Measurements from ENCODE around the gene WDR46.

Gene WDR46

DNA sequence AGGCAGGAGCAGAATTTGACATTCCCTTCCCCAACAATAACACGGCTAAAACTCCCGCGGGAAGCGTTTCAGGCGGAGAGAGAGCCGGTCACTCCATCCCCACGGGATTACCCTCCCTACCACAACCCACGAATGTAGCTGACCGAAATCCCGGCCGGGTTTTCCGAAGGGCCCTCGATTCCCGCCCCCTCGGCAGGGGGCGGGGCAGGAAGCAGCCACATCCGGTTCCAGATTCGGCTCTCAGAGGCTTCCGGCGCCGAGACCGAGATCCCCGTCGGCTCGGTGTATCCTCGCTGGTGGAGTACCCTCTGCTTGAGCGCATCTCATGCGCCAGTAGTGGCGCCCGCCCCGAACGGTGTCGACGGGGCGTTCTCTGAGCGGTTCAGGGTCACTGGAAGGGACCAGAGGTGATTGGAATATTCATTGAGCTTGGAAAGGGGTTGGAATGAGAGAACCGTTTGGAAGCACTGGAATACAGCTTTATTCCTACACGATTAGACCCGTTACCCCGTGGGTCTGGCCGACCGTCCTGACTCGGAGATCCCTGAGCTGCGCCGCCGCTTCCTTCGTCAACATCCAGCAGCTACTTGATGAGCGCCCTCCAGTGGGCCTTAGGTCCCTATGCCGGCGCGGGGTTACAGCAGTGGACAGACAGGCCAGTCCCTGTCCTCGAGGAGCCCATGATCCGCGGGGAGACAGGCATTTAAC is 10.4 kb upstream of the WDR46 start:
- peak; percentile 82 for TF ChIP-seq POLR2A (IDR thresholded peaks at IDR 0.05; ENCODE audit: low read depth, low read length)
- FAIRE-seq: peak; percentile 55
- DNase-seq (ENCODE audit: insufficient read length, low spot score): peak; percentile 75

DNA sequence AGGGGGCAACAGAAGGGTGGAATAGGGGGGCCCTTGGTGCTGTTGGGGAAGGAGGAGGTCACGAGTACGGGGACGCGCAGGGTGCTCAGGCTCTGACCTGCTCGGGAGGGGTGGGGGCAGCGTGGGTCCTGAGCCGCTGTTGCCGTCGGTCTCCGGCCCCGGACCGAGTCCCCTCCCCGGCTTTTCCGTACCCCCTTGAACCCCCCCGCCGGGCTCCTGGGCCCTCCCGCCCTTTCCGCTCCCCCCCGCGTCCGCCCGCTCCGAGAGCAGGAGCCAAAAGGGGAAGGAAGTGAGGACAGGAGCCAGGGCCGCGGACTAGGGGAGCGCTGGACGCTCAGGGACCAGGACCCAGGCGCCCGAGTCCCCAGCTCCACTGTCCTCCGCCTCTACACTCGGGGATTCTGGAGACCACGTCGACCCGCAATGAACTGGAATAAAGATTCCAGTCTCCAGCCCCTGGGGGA is 9.8 kb upstream of the WDR46 start, which contains the start of gene RGL2:
TSS of gene RGL2 (minus strand) at position 170 of the 464 bp plus-strand sequence. CDS start 332 bp downstream, outside the sequence.
- TF ChIP-seq POLR2A (IDR thresholded peaks at IDR 0.05; ENCODE audit: low read depth, low read length): 0 out of 2 replicates have a peak, but pooled peaks have one; percentile 17
- DNase-seq (ENCODE audit: insufficient read length, low spot score) (peak; percentile 49), FAIRE-seq (no peak)

DNA sequence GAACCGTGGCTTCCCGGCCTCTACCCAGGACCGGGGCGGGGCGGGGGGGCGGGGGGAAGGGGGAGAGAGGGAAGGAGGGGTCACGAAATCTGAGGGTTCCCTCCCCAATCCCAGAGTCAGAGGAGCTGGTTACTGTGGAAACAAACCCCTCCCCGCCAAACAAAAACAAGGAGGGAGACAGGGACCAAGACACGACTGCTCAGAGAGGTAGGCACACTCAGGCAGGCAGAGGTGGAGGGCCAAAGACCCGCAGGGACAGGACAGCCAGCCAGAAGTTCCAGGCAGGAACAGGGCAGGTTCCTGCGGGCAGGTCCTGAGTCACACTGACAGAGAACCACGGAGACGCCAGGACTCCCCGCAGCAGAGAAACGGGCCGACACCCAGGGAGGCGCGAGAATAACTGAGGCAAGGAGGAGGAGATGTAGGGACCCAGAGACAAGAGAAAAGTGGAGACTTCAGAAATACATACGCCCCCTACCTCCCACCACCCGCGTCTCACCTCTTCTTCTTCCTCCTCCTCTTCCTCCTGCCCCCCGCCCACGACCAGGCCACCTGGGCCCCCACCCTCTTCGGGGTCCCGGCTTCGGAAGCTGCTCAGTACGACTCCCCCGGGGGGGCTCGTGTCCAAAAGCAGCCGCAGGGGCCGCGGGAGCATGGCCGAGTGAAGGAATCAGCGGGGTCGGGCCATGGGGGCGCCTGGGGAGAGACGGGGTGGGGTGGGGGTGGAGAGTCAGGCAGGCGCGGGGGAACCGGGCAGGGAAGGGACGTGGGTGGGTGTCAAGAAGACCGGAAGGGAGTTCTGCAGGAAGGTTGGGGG is 9.1 kb upstream of the WDR46 start:
- DNase-seq (ENCODE audit: insufficient read length, low spot score): peak; percentile 81
- peak; percentile 59; the same call in 1 of the 2 replicates for TF ChIP-seq POLR2A (IDR thresholded peaks at IDR 0.05; ENCODE audit: low read depth, low read length)
- no peak for FAIRE-seq

DNA sequence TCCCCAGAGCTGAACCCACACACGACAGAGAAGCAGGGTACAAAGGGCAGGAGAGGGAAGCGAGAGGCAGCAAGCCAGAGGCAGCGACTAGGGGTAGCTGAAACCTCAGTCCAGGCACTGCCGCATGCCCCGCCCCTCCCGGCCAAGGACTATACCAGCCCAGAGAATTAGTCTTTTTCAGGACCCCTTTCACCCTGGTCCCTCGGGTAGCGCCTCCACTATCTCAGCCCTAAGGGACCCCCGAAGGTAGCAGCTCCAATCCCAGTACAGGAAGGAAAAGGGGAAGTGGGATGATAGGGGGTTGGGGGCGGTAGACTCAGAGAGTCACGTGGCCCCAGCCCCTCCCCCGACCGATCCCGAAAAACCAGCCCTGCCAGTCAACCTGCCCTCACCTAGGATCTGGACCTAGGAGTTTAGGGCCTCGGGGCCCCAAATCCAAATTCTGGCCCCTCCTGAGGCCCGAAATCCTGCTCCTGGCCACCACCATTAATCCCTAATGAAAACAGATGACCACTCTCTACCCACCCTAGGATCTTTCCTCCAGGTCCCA is 8.4 kb upstream of the WDR46 start:
- TF ChIP-seq POLR2A (IDR thresholded peaks at IDR 0.05; ENCODE audit: low read depth, low read length): no peak
- FAIRE-seq (no peak), DNase-seq (ENCODE audit: insufficient read length, low spot score) (no peak)

DNA sequence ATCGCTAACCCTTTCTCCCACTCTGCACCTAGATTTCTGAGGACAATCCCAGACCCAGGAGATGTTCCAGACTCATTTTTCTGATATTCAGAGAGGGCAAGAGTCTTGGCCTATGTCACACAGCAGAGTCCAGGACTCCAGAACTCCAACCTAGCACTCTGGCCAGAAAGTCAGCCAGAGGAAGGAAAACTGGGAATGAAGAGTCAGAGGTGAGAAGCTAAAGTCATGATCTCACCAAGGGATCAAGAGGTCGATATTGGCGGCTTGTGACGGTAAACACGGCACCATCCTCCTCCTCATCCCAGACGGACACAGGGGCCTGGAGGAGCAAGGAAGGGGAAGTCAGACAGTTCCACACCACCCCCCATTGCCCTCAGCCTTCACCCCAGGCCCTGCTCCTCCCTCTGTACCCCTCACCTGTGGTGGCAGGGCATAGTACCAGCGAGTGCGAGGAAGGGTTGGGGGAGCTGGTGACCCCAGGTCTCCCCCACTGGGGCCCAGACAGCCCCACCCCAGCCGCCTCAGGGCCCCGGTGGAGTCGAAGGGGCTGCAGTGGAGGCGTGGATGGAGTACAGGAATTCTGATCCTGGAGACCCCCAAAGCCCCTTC is 7.9 kb upstream of the WDR46 start:
- DNase-seq (ENCODE audit: insufficient read length, low spot score) (no peak), FAIRE-seq (no peak)
- no peak for TF ChIP-seq POLR2A (IDR thresholded peaks at IDR 0.05; ENCODE audit: low read depth, low read length)

DNA sequence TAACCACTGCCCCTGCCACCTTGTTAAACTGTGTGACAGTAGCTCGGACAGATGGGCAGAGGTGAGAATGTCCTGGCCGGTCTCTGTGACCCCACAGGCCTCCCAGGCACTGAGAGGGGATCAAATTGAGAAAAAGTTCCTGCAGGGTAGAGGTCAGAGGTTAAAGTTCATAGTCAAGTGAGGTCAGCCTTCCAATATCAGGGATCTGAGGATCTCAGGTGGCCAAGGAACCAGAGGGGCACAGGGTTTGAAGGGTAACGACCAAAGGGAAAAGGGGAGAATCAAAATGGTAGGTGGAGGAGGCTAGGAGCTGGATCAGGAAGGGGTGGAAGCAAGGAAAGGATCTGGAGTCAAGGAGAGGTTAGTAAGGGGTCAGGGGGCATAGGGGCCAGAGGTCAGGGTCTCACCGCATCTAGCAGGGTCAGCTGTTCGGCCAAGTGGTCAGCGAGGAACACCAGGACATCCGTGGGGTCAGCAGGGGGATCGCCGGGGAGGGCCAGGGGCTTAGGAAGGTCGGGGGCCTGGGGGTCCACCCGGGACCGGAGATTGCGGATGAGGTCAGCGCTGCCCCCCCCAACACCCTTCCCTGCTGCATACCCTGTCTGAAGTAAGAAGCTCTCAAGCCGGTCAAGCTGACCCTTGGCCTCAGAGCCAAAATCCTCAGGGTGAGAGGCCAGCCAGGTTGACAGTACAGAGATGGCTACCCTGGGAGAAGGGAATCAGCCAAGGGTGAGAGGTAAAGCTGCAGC is 6.8 kb upstream of the WDR46 start:
- no peak for TF ChIP-seq POLR2A (IDR thresholded peaks at IDR 0.05; ENCODE audit: low read depth, low read length)
- DNase-seq (ENCODE audit: insufficient read length, low spot score): no peak
- no peak for FAIRE-seq

DNA sequence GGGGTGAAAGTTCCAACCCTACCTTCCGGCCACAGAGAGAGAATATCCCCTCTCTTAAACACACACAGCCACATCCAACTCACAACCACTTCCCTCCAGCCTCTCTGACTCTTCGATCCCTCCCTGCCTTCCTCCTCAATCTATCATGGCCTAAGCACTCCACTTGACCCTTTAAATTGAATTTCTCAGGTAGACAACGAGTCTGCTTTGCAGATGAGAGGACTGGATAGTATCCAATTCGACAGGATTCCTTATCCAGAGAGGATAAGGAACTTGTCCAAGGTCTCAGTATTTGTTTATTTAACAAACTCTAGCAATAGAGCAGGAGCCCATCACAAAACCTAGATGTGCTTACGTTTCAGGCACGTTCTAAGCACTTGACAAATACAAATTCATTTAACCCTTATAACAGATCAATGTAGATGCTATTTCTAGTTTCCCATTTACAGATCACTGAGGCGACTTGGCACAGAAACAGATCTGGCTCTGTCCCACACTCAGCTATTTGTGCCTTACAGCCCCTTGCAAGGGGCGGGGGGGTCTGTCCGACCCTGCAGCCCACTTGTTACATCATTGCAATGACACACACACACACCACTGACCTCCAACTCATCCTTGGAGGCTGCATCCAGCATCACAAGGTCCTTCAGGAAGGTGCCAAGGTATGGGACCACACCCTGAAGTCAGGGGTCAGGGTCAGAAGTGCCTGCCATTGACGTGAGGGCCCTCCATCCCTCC is 5.2 kb upstream of the WDR46 start:
- FAIRE-seq: no peak
- DNase-seq (ENCODE audit: insufficient read length, low spot score): no peak
- TF ChIP-seq POLR2A (IDR thresholded peaks at IDR 0.05; ENCODE audit: low read depth, low read length): no peak

DNA sequence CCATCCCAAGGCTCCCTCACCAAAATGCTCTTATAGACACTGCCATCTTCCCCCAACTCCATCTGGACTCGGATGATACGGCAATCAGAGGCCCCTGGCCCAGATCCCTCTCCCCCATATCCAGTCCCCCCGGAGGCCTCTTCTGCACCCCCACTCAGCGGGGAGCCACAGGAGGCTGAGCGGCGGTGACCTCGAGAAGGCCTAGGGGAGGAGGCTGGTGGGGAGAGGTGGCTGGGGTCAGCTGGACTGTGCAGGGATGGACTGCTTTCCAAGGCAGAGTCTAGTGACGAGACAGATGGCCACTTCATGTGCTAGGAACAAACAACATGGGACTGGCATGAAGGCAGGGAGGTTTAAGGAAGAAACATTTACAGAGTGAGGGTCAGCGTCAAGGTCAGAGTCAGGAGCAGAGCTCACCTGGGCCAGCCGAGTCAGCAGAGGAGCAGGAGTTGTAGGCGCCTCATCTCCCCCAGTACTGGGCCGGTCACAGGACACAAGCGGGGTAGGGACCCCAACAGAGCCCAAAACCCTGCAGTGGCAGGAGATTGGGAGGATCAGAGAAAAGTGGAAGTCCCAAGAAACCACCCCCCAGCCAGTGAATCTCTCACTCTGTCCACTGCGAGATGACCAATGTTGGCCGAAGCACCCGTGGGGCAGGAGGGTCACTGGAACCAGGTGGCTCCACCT is 4.1 kb upstream of the WDR46 start:
- DNase-seq (ENCODE audit: insufficient read length, low spot score) (no peak), FAIRE-seq (no peak)
- no peak for TF ChIP-seq POLR2A (IDR thresholded peaks at IDR 0.05; ENCODE audit: low read depth, low read length)

DNA sequence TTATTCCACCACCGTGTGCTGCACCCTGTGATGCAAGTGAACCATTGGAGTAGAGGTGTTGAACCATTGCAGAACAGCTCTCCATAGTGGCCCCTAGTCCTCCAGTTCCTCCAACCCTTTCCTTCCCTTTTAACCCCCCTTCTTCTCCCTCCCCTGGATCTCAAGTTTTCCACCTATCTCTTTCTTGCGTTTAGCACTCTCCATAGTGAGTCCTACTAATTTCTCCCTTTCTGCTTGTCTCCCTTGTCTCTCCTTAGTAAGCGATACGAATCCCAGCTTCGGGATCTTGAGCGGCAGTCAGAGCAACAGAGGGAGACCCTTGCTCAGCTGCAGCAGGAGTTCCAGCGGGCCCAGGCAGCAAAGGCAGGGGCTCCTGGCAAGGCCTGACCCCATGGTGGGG is 1.4 kb upstream of the WDR46 start:
- no peak for FAIRE-seq
- no peak for DNase-seq (ENCODE audit: insufficient read length, low spot score)
- TF ChIP-seq POLR2A (IDR thresholded peaks at IDR 0.05; ENCODE audit: low read depth, low read length): no peak

DNA sequence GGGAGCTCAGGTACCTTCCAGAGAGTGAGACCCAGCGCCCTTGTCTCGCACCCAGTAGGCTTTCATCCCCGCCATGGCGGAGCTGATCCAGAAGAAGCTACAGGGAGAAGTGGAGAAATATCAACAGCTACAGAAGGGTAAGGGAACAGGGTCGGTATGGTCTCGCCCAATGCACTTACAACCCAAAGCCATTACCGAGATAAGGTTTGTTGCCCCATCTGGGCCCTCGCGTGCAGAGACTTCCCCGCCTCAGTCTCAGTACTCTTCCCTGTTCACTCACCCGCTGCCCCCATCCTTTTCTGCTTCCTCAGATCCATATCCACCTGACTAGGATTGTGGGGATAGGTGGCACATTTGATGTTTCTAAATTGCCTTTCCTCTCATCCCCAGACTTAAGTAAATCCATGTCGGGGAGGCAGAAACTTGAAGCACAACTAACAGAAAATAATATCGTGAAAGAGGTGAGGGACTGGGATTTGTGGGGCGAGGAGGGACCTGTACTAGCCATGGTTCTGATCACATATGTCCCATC is 811 bp upstream of the WDR46 start:
- no peak for FAIRE-seq
- TF ChIP-seq POLR2A (IDR thresholded peaks at IDR 0.05; ENCODE audit: low read depth, low read length): no peak
- DNase-seq (ENCODE audit: insufficient read length, low spot score): no peak

DNA sequence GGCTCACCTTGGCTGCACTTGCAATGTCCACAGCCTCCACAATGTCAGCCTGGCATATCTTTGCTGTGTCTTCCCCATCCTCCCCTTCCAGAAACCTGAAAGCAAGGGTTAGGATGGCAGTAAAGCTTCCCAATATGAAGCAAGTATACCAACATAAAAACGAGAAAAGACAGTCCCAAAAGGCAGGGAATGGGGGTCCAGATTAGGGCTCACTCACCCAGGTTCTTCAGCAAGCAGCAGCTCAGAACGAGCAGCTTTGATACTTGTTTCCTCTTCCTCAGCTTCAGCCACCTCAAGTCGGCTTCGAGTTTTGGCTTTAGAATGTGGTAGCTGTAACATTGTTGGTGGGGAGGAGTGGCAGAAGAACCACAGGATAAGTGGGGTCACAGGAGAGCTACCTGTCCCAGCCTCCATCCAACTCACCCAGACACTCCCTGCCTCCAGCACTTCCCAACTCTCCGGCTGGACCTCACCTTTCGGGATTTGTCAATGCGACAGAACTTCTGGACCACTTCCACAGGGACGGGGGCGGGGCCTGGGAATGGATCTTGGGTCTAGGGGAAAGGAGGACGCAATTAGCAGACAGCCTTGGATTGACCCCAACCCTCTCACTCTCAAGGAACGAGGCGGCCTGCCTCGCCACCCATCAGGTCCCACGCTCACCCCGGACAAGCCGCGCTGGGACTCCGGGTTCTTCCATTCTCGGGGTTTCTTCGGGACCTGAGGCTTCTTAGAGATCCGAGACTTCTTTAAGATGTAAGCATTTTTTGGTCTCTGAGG is 708 bp downstream of the WDR46 start:
- TF ChIP-seq POLR2A (IDR thresholded peaks at IDR 0.05; ENCODE audit: low read depth, low read length): no peak
- FAIRE-seq (no peak), DNase-seq (ENCODE audit: insufficient read length, low spot score) (no peak)
